ENCODE data around the gene RPL10A. TPM values are rescaled to one million over a fixed set of nuclear protein-coding genes. Genes with fewer than 3 reads are reported as not detected.
"Not testable (repeated sequence)": the region's sequence is repeated elsewhere in the genome, so short reads cannot be mapped to it uniquely, and the experiment has no call there.

RPL10A gene
- 1,186 and 1,216 TPM in 2 replicates for total RNA-seq (2014; rRNA removed)
- polyA plus RNA-seq (2012), result 2,067 TPM

- DNase-seq (ENCODE audit: low read depth), result peak; percentile 96
Measured at GRCh38 chr6:35468181-35468979, at the start of gene RPL10A. RPL10A (plus strand) TSS chr6:35468401; CDS start chr6:35468435, 34 bp downstream.

- peak; percentile 28 for DNase-seq (ENCODE audit: low read depth)
Measured at GRCh38 chr6:35419417-35419816, 48.8 kb upstream of the RPL10A start.

GRCh38 chr6:35419961-35420360, 48.2 kb upstream of the RPL10A start:
- DNase-seq (ENCODE audit: low read depth), result no peak

GRCh38 chr6:35425284-35425683, 42.9 kb upstream of the RPL10A start:
- peak; percentile 86 for DNase-seq (ENCODE audit: low read depth)

GRCh38 chr6:35426074-35426473, 42.1 kb upstream of the RPL10A start:
- no peak for DNase-seq (ENCODE audit: low read depth)

- DNase-seq (ENCODE audit: low read depth), result no peak
Measured at GRCh38 chr6:35427435-35427834, 40.8 kb upstream of the RPL10A start.

- peak; percentile 53 for DNase-seq (ENCODE audit: low read depth)
Measured at GRCh38 chr6:35427851-35428321, 40.3 kb upstream of the RPL10A start.

- DNase-seq (ENCODE audit: low read depth), result no peak
Measured at GRCh38 chr6:35428421-35429149, 39.6 kb upstream of the RPL10A start.

GRCh38 chr6:35429463-35429862, 38.7 kb upstream of the RPL10A start:
- DNase-seq (ENCODE audit: low read depth), result no peak

GRCh38 chr6:35432291-35432690, 35.9 kb upstream of the RPL10A start:
- DNase-seq (ENCODE audit: low read depth), result no peak

- DNase-seq (ENCODE audit: low read depth), result not testable (repeated sequence)
Measured at GRCh38 chr6:35432702-35433101, 35.5 kb upstream of the RPL10A start.

- no peak for DNase-seq (ENCODE audit: low read depth)
Measured at GRCh38 chr6:35435074-35435837, 32.9 kb upstream of the RPL10A start.

GRCh38 chr6:35436071-35436857, 31.9 kb upstream of the RPL10A start:
- DNase-seq (ENCODE audit: low read depth), result no peak

GRCh38 chr6:35438378-35439065, 29.7 kb upstream of the RPL10A start:
- DNase-seq (ENCODE audit: low read depth), result not testable (repeated sequence)

- no peak for DNase-seq (ENCODE audit: low read depth)
Measured at GRCh38 chr6:35439308-35439707, 28.9 kb upstream of the RPL10A start.

- no peak for DNase-seq (ENCODE audit: low read depth)
Measured at GRCh38 chr6:35441205-35441604, 27.0 kb upstream of the RPL10A start.

GRCh38 chr6:35441642-35442041, 26.6 kb upstream of the RPL10A start:
- DNase-seq (ENCODE audit: low read depth), result no peak

- DNase-seq (ENCODE audit: low read depth), result no peak
Measured at GRCh38 chr6:35442693-35443092, 25.5 kb upstream of the RPL10A start.

GRCh38 chr6:35443341-35444030, 24.7 kb upstream of the RPL10A start:
- no peak for DNase-seq (ENCODE audit: low read depth)

GRCh38 chr6:35445691-35446090, 22.5 kb upstream of the RPL10A start:
- DNase-seq (ENCODE audit: low read depth), result peak; percentile 57
